Tibial nerve (tissue), 4 donors: ENCODE data around the gene ATR. TPM values are rescaled to one million over a fixed set of nuclear protein-coding genes. Genes with fewer than 3 reads are reported as not detected.

Experiments
- DNase-seq, 2 donors: peaks; one replicate each; pipeline ENCODE4 v3.0.0-alpha.2; 2019; ENCODE audit warnings: low spot score in 2 of 2
- H3K27ac ChIP-seq, 4 donors: fragments of 200-600 bp; sonication (generic) in 3 of 4; one replicate each; pipeline ENCODE4 v1.5.1; 2017 to 2019; ENCODE audit warnings: mild to moderate bottlenecking in 1 of 4
- H3K27me3 ChIP-seq, 2 donors: fragments of 200-600 bp; sonication (generic) in 1 of 2; one replicate each; pipeline versions ENCODE4 v1.5.1 to v1.6.0; 2017 to 2019
- H3K36me3 ChIP-seq, 3 donors: fragments of 200-600 bp; sonication (generic); one replicate each; pipeline ENCODE4 v1.5.1; 2018 to 2019
- H3K4me1 ChIP-seq, 4 donors: fragments of 200-600 bp; sonication (generic) in 3 of 4; one replicate each; pipeline ENCODE4 v1.5.1; 2017 to 2019
- H3K4me3 ChIP-seq, 4 donors: fragments of 200-600 bp; sonication (generic) in 3 of 4; one replicate each; pipeline ENCODE4 v1.5.1; 2017 to 2019; ENCODE audit warnings: mild to moderate bottlenecking in 1 of 4, moderate library complexity in 1 of 4
- H3K9me3 ChIP-seq, 4 donors: fragments of 200-600 bp; sonication (generic) in 3 of 4; one replicate each; pipeline ENCODE4 v1.5.1; 2017 to 2019
- EP300 ChIP-seq, 2 donors: sonication (generic); formaldehyde crosslinking; IDR thresholded peaks; one replicate each; pipeline ENCODE4 v1.6.1; 2017; ENCODE audit warnings: antibody characterized with exemption in 2 of 2, mild to moderate bottlenecking in 1 of 2
- POLR2A ChIP-seq, 2 donors: fragments of 450-650 bp; IDR thresholded peaks; one replicate each; pipeline ENCODE4 v1.6.1; 2017; ENCODE audit warnings: antibody characterized with exemption in 2 of 2, mild to moderate bottlenecking in 2 of 2, moderate library complexity in 2 of 2
- WGBS, 2 donors: methylation state at CpG; one replicate each; pipeline ENCODE4 v1.1.5; 2018; 5-methylcytosine and 5-hydroxymethylcytosine counted together
- total RNA-seq, 4 donors: library from RNA; depleted of rRNA; stranded (reverse); fragments of >200 nt; gene quantifications; one replicate each; pipeline ENCODE4 v1.1.0, GENCODE V29; 2016
- TF ChIP-seq, protein P1 (sequence below), 5 experiments: fragments of 200-600 bp in 3 of 5; fragments of 450-650 bp in 2 of 5; sonication (generic) in 3 of 5; IDR thresholded peaks; one replicate each; pipeline ENCODE4 v1.5.1; 2016 to 2019; ENCODE audit warnings: antibody characterized with exemption in 5 of 5, mild to moderate bottlenecking in 3 of 5, moderate library complexity in 2 of 5

Gene ATR
- total RNA-seq, 4 donors from 2014 or later, result 20.8 to 43.3 (median 31.6) TPM

DNA sequence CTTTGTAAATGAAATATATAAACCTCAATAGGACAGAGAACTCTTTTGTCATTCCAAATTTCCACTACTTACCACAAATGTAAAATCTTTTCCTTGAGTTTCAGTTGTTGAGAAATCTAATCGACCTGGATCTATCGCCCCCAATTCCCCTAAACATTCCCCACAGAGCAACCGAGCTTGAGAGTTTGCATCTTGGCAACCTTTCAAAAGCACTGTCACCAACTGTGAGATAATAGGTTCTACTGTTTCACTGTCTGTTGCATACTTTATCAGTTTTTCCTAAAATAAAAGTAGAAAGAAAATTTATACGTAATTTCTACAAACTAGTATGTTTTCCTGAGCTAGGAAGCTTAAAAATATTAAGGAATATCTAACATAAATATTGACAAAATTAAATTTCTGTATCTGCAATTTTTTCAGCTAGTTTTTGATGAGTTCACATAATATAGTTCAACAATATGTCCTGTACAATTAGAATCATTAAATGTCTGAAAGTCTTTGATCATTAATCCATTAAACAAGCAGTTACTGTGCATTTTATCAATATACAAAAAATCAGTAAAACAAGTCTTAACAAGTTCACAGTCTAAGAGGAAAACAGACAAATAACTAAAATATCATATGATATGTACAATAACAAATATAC lies 54.5 kb downstream of the ATR start:
- Histone ChIP-seq H3K27me3 (no peaks in the 10 kb centered on the region), H3K9me3 (peaks cover 0 to 14% (median 0%) of the 10 kb centered on the region in 4 donors), H3K4me1 (no peaks in the 10 kb centered on the region), H3K27ac (no peak overlapping the region), H3K36me3 (peaks cover 0 to 58% (median 0%) of the 10 kb centered on the region in 3 donors), H3K4me3 (no peak overlapping the region)
- no peak for DNase-seq
- TF ChIP-seq POLR2A (IDR thresholded peaks at IDR 0.05) (no peak), EP300 (IDR thresholded peaks at IDR 0.05) (no peak)
- TF ChIP-seq, protein P1, sequence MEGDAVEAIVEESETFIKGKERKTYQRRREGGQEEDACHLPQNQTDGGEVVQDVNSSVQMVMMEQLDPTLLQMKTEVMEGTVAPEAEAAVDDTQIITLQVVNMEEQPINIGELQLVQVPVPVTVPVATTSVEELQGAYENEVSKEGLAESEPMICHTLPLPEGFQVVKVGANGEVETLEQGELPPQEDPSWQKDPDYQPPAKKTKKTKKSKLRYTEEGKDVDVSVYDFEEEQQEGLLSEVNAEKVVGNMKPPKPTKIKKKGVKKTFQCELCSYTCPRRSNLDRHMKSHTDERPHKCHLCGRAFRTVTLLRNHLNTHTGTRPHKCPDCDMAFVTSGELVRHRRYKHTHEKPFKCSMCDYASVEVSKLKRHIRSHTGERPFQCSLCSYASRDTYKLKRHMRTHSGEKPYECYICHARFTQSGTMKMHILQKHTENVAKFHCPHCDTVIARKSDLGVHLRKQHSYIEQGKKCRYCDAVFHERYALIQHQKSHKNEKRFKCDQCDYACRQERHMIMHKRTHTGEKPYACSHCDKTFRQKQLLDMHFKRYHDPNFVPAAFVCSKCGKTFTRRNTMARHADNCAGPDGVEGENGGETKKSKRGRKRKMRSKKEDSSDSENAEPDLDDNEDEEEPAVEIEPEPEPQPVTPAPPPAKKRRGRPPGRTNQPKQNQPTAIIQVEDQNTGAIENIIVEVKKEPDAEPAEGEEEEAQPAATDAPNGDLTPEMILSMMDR (IDR thresholded peaks at IDR 0.05), result no peak
- 55 to 68% methylated on average over 4 of the region's 4 CpGs for WGBS, 2 donors

DNA sequence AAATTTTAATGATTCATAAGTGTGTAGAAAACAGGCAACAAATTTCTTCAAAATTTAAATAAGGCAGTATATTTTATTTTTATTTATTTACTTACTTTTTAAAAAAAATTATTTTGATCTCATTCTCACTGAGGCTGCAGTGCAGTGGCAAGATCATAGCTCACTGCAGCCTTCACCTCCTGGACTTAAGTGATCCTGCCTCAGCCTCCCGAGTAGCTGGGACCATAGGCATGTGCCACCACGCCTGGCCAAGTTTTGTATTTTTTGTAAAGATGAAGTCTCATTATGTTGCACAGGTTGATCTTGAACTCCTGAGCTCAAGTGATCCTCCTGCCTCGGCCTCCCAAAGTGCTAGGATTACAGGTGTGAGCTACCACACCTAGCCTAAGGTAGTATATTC lies 69.5 kb downstream of the ATR start:
- WGBS, 2 donors, result 93 to 97% methylated on average over 3 of the region's 3 CpGs
- TF ChIP-seq POLR2A (IDR thresholded peaks at IDR 0.05) (no peak), EP300 (IDR thresholded peaks at IDR 0.05) (no peak)
- TF ChIP-seq, protein P1 (IDR thresholded peaks at IDR 0.05), result no peak
- Histone ChIP-seq H3K27me3 (no peaks in the 10 kb centered on the region), H3K9me3 (no peaks in the 10 kb centered on the region), H3K4me3 (no peak overlapping the region), H3K4me1 (no peaks in the 10 kb centered on the region), H3K36me3 (peaks cover 0 to 80% (median 0%) of the 10 kb centered on the region in 3 donors), H3K27ac (no peak overlapping the region)
- DNase-seq, result no peak

DNA sequence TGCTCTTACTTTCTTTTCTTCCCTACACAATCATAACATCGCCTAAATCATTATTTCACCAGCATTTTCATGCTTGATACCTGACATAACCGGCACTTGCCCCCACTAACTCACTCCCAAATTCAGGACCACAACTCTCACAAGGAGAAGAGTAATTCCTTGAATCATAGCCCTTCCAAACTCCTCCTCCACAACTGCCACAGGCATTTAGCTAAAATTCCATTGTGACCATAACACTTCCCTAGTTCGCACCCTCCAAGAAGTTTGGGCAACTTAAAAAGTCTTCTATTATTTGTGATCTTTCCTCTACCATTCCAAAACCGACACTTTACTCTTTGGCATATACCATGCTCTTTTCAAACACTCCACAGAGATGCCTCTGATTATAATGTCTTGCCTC lies 71.3 kb downstream of the ATR start:
- Histone ChIP-seq H3K36me3 (peaks cover 0 to 80% (median 0%) of the 10 kb centered on the region in 3 donors), H3K4me3 (no peak overlapping the region), H3K4me1 (no peaks in the 10 kb centered on the region), H3K27ac (no peak overlapping the region), H3K27me3 (no peaks in the 10 kb centered on the region), H3K9me3 (no peaks in the 10 kb centered on the region)
- DNase-seq, result no peak
- 94 to 96% methylated on average over 4 of the region's 4 CpGs for WGBS, 2 donors
- TF ChIP-seq POLR2A (IDR thresholded peaks at IDR 0.05), result no peak
- TF ChIP-seq, protein P1 (IDR thresholded peaks at IDR 0.05), result no peak
- TF ChIP-seq EP300 (IDR thresholded peaks at IDR 0.05), result no peak

DNA sequence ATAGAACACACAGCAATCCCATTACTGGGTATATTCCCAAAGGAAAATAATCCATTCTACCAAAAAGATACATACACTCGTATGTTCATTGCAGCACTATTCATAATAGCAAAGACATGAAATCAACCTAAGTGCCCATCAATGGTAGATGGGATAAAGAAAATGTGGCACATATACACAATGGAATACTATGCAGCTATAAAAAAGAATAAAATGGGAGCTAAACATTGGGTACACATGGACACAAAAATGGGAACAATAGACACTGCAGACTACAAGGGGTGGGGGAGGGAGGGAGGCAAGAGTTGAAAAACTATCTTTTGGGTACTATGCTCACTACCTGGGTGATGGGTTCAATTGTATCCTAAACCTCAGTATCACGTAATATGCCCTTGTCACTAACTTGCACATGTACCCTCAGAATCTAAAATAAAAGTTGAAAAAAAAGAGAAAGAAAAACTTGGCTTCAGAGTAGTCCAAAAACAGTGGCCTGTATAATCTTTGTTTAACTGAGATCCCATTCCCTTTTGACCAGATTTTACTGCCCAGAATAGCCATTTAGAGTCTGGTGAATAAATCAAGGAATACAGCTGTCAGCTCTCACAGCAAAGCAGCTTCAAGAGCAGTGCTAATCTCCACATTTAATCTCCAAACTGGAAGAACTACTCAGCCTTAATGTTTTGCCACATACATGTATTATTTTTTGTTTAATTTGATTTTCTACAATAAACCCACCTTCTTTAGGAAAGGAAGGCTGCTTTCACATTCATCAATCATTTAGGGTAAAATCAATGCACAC lies 76.1 kb downstream of the ATR start:
- Histone ChIP-seq H3K9me3 (no peaks in the 10 kb centered on the region), H3K4me3 (no peak overlapping the region), H3K36me3 (peaks cover 0 to 85% (median 0%) of the 10 kb centered on the region in 3 donors), H3K27me3 (no peaks in the 10 kb centered on the region), H3K27ac (no peak overlapping the region), H3K4me1 (no peaks in the 10 kb centered on the region)
- WGBS, 2 donors, result 90 to 96% methylated on average over 2 of the region's 2 CpGs
- DNase-seq, result no peak
- TF ChIP-seq, protein P1 (IDR thresholded peaks at IDR 0.05), result no peak
- TF ChIP-seq POLR2A (IDR thresholded peaks at IDR 0.05) (no peak), EP300 (IDR thresholded peaks at IDR 0.05) (no peak)
